ENCODE data around the gene AKT2.

- TF ChIP-seq CTCF (IDR thresholded peaks at IDR 0.05; ENCODE audit: low read depth, low read length) (no peak), POLR2A (IDR thresholded peaks at IDR 0.05; ENCODE audit: extremely low read depth, insufficient read length) (no peak), MYC (IDR thresholded peaks at IDR 0.05; ENCODE audit: low read depth, low read length) (no peak)
These were observed 61.9 kb downstream of the AKT2 start for GRCh38 chr19:40223135-40223822.

All from NB4 (cell line).